SH-SY5Y (cell line): ENCODE results near the gene TMED8.

Source experiments
- GATA2 ChIP-seq: IDR thresholded peaks from 2 replicates; pipeline ENCODE4 v1.6.1; 2011; ENCODE audit warnings: mild to moderate bottlenecking, low read depth, low read length
- GATA3 ChIP-seq: IDR thresholded peaks from 2 replicates; pipeline ENCODE4 v1.6.1; 2011; ENCODE audit warnings: low read depth, mild to moderate bottlenecking, low read length, moderate library complexity

The TMED8 gene, protein sequence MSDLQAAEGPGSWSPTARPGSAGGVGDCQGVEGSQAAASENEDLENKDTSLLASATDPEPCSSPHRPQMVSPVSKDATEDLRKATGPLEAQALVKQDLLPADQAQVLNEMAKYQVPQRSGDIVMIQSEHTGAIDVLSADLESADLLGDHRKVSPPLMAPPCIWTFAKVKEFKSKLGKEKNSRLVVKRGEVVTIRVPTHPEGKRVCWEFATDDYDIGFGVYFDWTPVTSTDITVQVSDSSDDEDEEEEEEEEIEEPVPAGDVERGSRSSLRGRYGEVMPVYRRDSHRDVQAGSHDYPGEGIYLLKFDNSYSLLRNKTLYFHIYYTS

DNA sequence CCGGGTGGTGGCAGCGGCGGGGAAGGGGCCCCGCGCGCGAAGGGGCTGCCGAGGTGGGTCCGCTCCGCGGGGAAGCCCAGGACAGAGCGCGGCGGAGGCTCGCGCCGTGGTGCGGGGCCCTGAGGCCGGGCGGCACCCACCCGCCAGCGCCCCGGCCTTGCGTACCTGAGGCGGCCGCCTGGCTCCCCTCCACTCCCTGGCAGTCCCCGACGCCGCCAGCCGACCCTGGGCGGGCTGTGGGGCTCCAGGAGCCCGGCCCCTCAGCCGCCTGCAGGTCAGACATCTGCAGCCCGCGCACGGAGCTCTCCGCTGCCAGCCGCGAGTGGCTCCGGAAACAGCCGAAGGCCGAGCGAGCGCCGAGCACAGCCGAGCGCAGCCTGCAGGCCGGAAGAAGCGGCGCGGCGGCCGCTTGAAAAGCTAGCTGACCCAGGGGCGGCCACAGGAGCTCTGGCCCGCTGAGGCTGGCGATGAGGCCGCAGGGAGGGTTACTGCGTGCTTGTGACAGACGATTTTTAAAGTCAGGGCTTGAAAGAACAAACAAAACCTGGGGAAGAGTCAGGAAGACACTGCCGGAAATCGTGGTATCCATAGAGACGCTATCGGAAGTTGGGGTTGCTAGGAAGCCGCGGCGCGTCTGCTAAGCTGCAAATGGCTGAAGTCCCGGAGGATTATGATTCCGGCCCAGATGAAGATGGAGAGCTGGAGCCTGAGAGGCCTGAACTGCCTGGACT, at the start of gene TMED8, which contains the start of gene SAMD15:
Gene TMED8 (minus strand): TSS at position 324 of the 731 bp plus-strand sequence. CDS start 41 bp downstream, at position 283.
Gene SAMD15 (plus strand): TSS at position 609 of the 731 bp plus-strand sequence. CDS start 40 bp downstream, at position 649.
- no peak for TF ChIP-seq GATA3
- TF ChIP-seq GATA2: no peak

DNA sequence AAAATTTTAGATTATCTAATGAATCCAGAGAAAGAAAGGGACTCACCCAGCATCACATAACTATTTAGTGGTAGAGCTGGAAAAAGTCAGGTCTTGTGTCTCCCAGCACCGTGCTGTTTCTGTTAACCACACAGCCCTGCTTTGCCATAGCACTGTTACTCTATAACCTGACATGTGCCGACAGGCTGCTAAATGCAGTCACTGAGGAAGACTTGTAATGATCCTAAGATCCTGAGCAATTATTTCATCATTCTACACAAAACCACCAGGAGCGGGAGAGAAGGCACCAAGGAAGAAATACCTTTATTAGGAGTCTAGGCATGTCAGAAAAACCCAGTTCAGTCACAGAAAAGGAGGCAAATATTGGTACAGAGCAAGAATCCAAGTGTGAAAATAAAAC, 49.5 kb upstream of the TMED8 start:
- no peak for TF ChIP-seq GATA2
- no peak for TF ChIP-seq GATA3

- TF ChIP-seq GATA3 (no peak), GATA2 (no peak)
These were observed 48.0 kb upstream of the TMED8 start for GRCh38 chr14:77424862-77425261.

DNA sequence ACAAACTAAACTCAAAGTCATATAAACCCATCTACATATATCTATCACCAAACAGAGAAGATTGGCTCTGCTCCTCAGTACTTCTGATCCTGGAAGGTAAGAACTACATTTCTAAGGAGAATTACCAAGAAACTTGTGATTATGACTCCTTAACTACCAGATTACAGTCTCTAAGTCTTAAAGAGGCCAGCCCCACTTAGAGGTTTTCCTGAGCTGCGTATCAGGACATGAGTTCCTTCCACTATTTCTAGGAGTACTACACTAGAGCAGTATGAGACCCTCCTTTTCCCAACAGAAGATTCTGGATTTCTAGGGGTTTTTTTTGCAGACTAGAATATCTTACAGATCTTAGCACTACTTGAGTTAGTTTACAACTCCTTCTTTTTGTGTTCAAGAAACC, 46.5 kb upstream of the TMED8 start, which contains the start of gene NOXRED1:
Gene NOXRED1 (minus strand): TSS at position 101 of the 400 bp plus-strand sequence. CDS start 634 bp downstream, outside the sequence.
- TF ChIP-seq GATA2 (no peak), GATA3 (no peak)

- TF ChIP-seq GATA3: no peak
- no peak for TF ChIP-seq GATA2
These were observed 44.3 kb upstream of the TMED8 start for GRCh38 chr14:77421201-77421600.

DNA sequence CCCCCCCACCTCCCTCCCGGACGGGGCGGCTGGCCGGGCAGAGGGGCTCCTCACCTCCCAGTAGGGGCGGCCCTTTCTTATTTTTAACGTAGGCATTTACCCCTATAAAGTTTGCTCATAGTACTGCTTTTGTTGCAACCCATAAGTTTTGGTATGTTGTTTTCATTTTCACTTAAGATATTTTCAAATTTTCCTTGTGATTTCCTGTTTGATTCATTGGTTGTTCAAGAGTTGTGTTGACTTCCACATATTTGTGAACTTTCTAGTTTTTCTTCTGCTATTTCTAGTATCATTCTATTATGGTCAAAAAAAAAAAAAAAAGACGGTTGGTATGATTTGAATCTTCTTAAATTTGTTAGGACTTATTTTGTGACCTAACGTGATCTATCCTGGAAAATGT, 39.9 kb upstream of the TMED8 start:
- TF ChIP-seq GATA3 (no peak), GATA2 (no peak)

- no peak for TF ChIP-seq GATA2
- no peak for TF ChIP-seq GATA3
These were observed 32.2 kb upstream of the TMED8 start for GRCh38 chr14:77409131-77409533.

GRCh38 chr14:77407158-77407557, 30.3 kb upstream of the TMED8 start:
- no peak for TF ChIP-seq GATA2
- no peak for TF ChIP-seq GATA3

DNA sequence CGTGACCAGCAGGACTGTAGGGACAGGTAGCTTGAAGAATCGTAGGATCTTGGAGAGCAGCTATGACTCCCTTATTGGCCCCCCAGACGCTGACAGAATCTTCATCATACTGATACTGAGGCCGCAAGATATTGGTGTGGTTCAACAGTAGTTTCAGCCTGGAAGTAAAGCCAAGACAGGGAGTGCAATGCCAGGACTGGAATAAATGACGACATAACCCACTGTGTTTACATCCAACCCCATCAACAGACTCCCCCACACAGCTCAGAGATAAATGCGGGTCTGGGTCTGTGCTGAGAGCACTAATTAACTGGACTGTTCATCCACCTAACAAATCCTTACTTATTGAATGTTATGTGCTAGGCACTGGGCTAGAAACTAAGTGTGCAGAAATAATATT, 29.8 kb upstream of the TMED8 start:
- no peak for TF ChIP-seq GATA2
- TF ChIP-seq GATA3: no peak

- TF ChIP-seq GATA2: no peak
- no peak for TF ChIP-seq GATA3
These were observed 29.2 kb upstream of the TMED8 start for GRCh38 chr14:77406086-77406485.

DNA sequence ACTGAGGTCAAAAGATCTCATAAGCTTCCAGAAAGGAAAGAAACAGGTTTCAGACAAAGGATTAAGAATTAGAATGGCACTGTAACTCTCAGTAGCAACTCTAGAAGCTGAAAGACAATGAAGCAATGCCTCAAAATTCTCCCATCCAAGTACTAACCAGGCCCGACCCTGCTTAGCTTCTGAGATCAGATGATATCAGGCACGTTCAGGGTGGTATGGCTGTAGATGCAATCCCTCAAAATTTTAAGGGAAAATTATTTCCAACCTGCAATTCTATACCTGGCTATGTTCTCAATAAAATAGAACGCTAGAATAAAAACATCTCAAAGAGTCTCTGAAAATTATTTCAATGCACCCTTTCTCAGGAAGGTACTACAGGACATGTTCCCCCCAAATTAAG, 26.9 kb upstream of the TMED8 start:
- TF ChIP-seq GATA3: no peak
- TF ChIP-seq GATA2: no peak

GRCh38 chr14:77400216-77400615, 23.3 kb upstream of the TMED8 start:
- no peak for TF ChIP-seq GATA3

- TF ChIP-seq GATA3: no peak
These were observed 13.3 kb upstream of the TMED8 start for GRCh38 chr14:77390188-77390587.

DNA sequence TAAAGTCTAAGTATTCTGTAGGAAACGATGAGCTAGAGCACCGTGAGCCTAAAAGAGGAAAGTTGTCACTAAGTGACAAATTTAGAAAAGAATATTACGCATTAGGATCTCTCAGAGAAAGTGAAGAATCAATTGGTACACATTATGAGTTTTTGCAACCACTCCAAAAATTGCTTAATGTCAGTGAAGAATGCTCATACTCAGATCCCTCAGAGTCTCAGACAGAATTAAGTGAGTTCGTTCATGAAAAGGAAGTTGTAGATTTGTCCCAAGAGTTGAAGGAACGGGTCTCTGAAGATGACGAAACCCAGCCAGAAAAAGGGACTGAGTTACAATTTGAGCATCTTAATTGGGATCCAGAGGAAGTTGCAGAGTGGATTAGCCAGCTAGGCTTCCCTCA, 1.8 kb upstream of the TMED8 start:
- TF ChIP-seq GATA3 (no peak), GATA2 (no peak)

DNA sequence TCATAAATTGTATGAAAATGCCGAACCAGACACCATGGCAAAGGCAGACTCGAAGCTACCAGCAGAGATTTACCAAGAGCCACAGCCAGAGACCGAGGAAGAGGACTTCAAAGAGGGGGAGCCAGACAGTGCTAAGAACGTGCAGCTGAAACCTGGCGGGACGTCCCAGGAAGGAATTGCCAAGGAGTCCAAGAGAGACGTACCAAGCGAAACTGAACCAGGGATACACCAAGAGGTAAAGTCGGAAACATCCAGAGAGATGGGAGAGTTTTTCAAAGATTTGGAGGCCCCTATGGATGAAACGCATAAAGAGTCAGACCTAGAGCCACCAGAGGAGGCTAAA, 579 bp upstream of the TMED8 start:
- no peak for TF ChIP-seq GATA3
- TF ChIP-seq GATA2: no peak
